ENCODE results near the gene IL17RD. TPM values are rescaled to one million over a fixed set of nuclear protein-coding genes. Genes with fewer than 3 reads are reported as not detected.

The IL17RD gene
- total and polyA plus RNA-seq, 2 experiments from 2014 or later = 10.7 to 104 TPM

DNA sequence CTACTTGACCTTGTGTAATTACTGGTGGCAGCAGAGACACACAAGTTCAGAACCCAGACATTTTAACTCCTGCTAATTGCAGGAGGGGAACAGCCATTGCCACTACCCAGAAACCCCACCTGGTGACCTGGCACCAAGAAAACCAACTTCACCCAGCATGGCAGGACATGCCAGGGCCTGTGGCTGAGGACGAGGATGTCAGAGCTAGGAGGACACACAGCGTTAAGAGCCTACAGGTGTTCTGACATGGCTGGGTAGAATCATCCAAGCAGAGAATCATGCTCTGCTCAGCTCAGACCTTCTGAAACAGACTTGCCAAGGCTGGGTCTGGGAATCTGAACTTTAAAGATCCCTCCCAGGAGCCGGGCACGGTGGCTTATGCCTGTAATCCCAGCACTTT, 116.4 kb downstream of the IL17RD start:
- Mint-ChIP-seq H3K27me3 (ENCODE audit: insufficient read depth, low read depth, poor library complexity) (peaks cover 3% of the 10 kb centered on the region), H3K36me3 (ENCODE audit: low read depth) (no peaks in the 10 kb centered on the region), H3K9me3 (no peaks in the 10 kb centered on the region), H3K4me3 (no peak overlapping the region), H3K4me1 (peaks cover 12% of the 10 kb centered on the region), H3K27ac (no peak overlapping the region)
- ATAC-seq (no peak), DNase-seq (ENCODE audit: low spot score) (no peak)
- H3K4me1 ChIP-seq (ENCODE audit: insufficient read depth) = no peaks in the 10 kb centered on the region
- H3K4me3 ChIP-seq = no peak overlapping the region
- H3K9me2 ChIP-seq (ENCODE audit: insufficient read depth) = peaks cover 12% of the 10 kb centered on the region; the same call in 1 of the 2 replicates
- no peak overlapping the region for H2AFZ ChIP-seq
- H3K27me3 ChIP-seq (ENCODE audit: insufficient read depth) = no peaks in the 10 kb centered on the region
- H3K27ac ChIP-seq (ENCODE audit: low read depth) = no peak overlapping the region
- no peaks in the 10 kb centered on the region for H3K79me2 ChIP-seq (replicated peaks; ENCODE audit: insufficient read depth)
- TF ChIP-seq CREB1 (CRISPR knock-in tag; IDR thresholded peaks at IDR 0.05; ENCODE audit: low read depth) (no peak), ZNF331 (CRISPR knock-in tag; IDR thresholded peaks at IDR 0.05; ENCODE audit: low read depth) (no peak), EZH2phosphoT487 (IDR thresholded peaks at IDR 0.05; ENCODE audit: unreplicated experiment) (no peak)
- H3K36me3 ChIP-seq (ENCODE audit: insufficient read depth) = no peaks in the 10 kb centered on the region
- H4K20me1 ChIP-seq (replicated peaks; ENCODE audit: insufficient read depth) = no peaks in the 10 kb centered on the region
- H3K4me2 ChIP-seq = no peak overlapping the region
- H3F3A ChIP-seq (replicated peaks; ENCODE audit: low read depth) = no peaks in the 10 kb centered on the region

DNA sequence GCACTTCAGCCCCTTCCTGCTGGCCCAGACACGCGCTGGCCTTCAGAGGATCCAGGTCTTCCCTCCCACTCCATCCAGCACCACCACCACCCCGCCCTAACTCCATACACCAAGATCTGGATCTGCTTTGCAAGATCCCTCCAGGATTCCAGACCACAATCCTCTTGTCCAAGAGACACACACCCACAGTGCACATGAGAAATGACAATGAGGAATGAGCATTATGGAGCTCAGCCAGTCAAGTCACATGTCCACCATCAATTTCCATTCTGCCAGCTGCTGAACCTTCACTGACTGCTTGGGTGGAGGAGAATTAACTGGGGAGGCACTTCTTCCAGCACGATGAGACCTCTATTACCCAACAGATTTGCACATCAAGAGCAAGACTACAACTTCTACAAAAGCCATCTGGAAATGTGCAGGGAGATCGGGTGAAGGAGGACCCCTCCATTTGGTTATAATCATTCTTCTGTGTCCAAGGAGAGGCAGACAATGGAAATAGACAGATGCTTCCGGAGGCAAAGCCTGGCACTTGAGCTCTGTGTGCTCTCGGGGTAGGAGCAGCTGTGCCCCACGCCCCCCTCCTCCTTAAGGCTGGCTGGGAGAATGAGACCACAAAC, 117.0 kb downstream of the IL17RD start:
- Mint-ChIP-seq H3K36me3 (ENCODE audit: low read depth) (no peaks in the 10 kb centered on the region), H3K4me3 (no peak overlapping the region), H3K4me1 (peaks cover 12% of the 10 kb centered on the region), H3K9me3 (no peaks in the 10 kb centered on the region), H3K27ac (no peak overlapping the region; the same call in 1 of the 2 replicates), H3K27me3 (ENCODE audit: insufficient read depth, low read depth, poor library complexity) (peaks cover 3% of the 10 kb centered on the region)
- Histone ChIP-seq H3F3A (replicated peaks; ENCODE audit: low read depth) (no peaks in the 10 kb centered on the region), H4K20me1 (replicated peaks; ENCODE audit: insufficient read depth) (no peaks in the 10 kb centered on the region), H3K4me2 (no peak overlapping the region), H2AFZ (no peak overlapping the region), H3K27me3 (ENCODE audit: insufficient read depth) (no peaks in the 10 kb centered on the region), H3K9me2 (ENCODE audit: insufficient read depth) (peaks cover 12% of the 10 kb centered on the region; the same call in 1 of the 2 replicates), H3K4me1 (ENCODE audit: insufficient read depth) (no peaks in the 10 kb centered on the region), H3K79me2 (replicated peaks; ENCODE audit: insufficient read depth) (no peaks in the 10 kb centered on the region), H3K4me3 (no peak overlapping the region), H3K27ac (ENCODE audit: low read depth) (no peak overlapping the region), H3K36me3 (ENCODE audit: insufficient read depth) (no peaks in the 10 kb centered on the region)
- ATAC-seq (no peak), DNase-seq (ENCODE audit: low spot score) (no peak)
- TF ChIP-seq POLR2AphosphoS5 (IDR thresholded peaks at IDR 0.05; ENCODE audit: low read depth) (no peak), JUNB (IDR thresholded peaks at IDR 0.05; ENCODE audit: unreplicated experiment) (no peak), NANOG (IDR thresholded peaks at IDR 0.05; ENCODE audit: borderline replicate concordance) (no peak)
- TF ChIP-seq, protein P1, sequence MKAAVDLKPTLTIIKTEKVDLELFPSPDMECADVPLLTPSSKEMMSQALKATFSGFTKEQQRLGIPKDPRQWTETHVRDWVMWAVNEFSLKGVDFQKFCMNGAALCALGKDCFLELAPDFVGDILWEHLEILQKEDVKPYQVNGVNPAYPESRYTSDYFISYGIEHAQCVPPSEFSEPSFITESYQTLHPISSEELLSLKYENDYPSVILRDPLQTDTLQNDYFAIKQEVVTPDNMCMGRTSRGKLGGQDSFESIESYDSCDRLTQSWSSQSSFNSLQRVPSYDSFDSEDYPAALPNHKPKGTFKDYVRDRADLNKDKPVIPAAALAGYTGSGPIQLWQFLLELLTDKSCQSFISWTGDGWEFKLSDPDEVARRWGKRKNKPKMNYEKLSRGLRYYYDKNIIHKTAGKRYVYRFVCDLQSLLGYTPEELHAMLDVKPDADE (IDR thresholded peaks at IDR 0.05) = no peak
- TF ChIP-seq, protein P2, sequence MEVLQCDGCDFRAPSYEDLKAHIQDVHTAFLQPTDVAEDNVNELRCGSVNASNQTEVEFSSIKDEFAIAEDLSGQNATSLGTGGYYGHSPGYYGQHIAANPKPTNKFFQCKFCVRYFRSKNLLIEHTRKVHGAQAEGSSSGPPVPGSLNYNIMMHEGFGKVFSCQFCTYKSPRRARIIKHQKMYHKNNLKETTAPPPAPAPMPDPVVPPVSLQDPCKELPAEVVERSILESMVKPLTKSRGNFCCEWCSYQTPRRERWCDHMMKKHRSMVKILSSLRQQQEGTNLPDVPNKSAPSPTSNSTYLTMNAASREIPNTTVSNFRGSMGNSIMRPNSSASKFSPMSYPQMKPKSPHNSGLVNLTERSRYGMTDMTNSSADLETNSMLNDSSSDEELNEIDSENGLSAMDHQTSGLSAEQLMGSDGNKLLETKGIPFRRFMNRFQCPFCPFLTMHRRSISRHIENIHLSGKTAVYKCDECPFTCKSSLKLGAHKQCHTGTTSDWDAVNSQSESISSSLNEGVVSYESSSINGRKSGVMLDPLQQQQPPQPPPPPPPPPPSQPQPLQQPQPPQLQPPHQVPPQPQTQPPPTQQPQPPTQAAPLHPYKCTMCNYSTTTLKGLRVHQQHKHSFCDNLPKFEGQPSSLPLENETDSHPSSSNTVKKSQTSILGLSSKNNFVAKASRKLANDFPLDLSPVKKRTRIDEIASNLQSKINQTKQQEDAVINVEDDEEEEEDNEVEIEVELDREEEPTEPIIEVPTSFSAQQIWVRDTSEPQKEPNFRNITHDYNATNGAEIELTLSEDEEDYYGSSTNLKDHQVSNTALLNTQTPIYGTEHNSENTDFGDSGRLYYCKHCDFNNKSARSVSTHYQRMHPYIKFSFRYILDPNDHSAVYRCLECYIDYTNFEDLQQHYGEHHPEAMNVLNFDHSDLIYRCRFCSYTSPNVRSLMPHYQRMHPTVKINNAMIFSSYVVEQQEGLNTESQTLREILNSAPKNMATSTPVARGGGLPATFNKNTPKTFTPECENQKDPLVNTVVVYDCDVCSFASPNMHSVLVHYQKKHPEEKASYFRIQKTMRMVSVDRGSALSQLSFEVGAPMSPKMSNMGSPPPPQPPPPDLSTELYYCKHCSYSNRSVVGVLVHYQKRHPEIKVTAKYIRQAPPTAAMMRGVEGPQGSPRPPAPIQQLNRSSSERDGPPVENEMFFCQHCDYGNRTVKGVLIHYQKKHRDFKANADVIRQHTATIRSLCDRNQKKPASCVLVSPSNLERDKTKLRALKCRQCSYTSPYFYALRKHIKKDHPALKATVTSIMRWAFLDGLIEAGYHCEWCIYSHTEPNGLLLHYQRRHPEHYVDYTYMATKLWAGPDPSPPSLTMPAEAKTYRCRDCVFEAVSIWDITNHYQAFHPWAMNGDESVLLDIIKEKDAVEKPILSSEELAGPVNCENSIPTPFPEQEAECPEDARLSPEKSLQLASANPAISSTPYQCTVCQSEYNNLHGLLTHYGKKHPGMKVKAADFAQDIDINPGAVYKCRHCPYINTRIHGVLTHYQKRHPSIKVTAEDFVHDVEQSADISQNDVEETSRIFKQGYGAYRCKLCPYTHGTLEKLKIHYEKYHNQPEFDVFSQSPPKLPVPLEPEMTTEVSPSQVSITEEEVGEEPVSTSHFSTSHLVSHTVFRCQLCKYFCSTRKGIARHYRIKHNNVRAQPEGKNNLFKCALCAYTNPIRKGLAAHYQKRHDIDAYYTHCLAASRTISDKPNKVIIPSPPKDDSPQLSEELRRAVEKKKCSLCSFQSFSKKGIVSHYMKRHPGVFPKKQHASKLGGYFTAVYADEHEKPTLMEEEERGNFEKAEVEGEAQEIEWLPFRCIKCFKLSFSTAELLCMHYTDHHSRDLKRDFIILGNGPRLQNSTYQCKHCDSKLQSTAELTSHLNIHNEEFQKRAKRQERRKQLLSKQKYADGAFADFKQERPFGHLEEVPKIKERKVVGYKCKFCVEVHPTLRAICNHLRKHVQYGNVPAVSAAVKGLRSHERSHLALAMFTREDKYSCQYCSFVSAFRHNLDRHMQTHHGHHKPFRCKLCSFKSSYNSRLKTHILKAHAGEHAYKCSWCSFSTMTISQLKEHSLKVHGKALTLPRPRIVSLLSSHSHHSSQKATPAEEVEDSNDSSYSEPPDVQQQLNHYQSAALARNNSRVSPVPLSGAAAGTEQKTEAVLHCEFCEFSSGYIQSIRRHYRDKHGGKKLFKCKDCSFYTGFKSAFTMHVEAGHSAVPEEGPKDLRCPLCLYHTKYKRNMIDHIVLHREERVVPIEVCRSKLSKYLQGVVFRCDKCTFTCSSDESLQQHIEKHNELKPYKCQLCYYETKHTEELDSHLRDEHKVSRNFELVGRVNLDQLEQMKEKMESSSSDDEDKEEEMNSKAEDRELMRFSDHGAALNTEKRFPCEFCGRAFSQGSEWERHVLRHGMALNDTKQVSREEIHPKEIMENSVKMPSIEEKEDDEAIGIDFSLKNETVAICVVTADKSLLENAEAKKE (CRISPR knock-in tag; IDR thresholded peaks at IDR 0.05) = no peak
